Stimulated activated CD8-positive, alpha-beta memory T cell treated with anti-CD3 and anti-CD28 coated beads, Interleukin-7, amount 100 ng/mL, for 24 hours (primary cell): Measurements from ENCODE around the gene CLCA4.
"Not testable (repeated sequence)": the region's sequence is repeated elsewhere in the genome, so short reads cannot be mapped to it uniquely, and the experiment has no call there.

Experiments used
- DNase-seq: peaks from one replicate; pipeline ENCODE4 v3.0.0-alpha.2; 2020; ENCODE audit warnings: low read depth

The CLCA4 gene, protein sequence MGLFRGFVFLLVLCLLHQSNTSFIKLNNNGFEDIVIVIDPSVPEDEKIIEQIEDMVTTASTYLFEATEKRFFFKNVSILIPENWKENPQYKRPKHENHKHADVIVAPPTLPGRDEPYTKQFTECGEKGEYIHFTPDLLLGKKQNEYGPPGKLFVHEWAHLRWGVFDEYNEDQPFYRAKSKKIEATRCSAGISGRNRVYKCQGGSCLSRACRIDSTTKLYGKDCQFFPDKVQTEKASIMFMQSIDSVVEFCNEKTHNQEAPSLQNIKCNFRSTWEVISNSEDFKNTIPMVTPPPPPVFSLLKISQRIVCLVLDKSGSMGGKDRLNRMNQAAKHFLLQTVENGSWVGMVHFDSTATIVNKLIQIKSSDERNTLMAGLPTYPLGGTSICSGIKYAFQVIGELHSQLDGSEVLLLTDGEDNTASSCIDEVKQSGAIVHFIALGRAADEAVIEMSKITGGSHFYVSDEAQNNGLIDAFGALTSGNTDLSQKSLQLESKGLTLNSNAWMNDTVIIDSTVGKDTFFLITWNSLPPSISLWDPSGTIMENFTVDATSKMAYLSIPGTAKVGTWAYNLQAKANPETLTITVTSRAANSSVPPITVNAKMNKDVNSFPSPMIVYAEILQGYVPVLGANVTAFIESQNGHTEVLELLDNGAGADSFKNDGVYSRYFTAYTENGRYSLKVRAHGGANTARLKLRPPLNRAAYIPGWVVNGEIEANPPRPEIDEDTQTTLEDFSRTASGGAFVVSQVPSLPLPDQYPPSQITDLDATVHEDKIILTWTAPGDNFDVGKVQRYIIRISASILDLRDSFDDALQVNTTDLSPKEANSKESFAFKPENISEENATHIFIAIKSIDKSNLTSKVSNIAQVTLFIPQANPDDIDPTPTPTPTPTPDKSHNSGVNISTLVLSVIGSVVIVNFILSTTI

DNA sequence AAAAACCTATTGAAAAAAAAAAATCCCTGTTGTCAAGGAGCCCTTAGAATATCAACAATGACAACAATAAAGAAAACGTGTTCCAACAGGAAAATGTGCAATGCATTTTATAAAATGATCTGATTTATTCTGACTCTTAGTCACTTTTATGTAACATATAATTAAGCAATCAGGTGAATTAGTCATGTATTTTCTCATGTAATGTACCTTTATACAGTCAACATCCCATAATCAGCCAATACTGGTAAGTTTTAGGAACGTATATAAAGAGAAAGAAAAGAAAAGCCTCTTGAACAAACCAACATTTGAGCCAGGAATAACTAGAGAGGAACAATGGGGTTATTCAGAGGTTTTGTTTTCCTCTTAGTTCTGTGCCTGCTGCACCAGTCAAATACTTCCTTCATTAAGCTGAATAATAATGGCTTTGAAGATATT is at the start of gene CLCA4:
TSS of gene CLCA4 (plus strand) at position 292 of the 435 bp plus-strand sequence. CDS start at position 334, 42 bp downstream.
- DNase-seq: no peak

DNA sequence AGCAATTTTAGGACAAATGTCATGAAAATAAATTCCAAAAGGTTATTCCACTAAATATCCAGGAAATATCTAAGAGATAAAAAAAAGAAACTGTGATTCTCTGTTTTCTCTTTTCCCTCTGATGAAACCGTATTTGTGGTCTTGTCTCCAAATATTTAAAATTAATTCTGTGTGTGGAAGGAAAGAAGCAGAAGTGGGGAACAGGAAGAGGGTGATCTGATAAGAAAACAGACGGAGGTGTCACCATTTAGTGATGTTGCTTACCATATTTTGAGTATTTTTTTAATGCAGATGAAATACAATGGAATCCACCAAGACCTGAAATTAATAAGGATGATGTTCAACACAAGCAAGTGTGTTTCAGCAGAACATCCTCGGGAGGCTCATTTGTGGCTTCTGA is 48.6 kb upstream of the CLCA4 start:
- no peak for DNase-seq

DNA sequence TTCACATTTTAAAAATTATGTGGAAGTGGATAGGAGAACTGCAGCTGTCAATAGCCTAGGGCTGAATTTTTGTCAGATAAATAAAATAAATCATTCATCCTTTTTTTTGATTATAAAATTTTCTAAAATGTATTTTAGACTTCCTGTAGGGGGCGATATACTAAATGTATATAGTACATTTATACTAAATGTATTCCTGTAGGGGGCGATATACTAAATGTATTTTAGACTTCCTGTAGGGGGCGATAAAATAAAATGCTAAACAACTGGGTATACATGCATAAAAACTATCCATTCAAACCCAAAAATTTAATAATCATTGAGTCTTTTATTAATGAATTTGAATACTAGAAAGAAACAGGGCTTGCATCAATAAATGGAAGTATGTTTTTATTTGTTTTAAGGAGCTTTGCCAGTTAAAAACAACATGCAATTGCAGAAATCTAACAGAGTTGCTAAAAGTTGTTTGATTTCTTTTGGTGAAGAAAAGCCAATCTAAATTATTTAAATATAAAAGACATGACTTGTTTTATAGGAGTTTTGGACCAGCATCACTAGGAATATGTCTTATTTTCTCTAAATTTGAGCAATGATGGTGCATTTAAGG is 46.8 kb upstream of the CLCA4 start:
- DNase-seq: no peak

DNA sequence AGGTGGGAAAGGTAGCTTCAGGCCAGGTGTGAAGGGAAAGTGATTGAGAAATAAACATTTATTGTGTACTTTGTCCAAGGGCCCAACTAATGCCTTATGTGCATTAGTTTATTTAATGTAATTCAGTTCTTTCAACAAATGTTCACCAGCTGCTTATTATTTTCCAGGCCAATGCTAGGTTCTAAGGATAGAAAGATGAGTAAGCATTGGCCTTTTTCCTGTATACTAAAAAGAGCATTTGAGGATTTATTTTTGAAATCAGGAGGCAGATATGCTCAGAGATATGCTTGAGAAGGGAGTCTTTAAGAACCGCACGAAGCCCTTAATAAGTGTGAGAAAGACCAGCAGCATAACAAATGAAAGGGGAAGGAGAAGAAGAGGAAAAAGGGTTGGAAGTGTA is 46.2 kb upstream of the CLCA4 start:
- no peak for DNase-seq

DNA sequence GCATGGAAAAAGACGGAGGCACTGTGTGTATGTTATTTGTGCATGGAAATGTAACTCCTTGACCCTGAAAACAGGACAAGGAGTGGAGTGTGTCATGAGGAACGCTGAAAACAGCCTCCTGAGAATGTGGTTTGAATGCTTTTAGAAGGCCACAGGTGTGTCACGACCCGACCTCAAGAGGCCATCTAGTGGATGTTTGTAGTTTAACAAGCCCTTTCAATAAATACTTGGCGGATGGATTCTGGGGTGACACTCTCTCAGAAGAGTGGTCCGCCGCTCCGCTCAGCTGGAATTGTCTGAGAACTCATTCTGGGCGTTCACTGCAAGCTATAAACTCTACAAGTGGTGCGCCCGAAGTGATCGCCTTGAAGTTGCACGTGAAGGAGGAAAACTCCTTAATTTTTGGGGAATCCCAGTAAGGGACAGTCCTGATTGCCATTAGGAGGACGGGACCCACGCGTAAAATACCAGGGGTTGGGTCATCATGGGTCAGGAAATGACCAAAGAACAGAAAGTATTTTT is 44.7 kb upstream of the CLCA4 start:
- DNase-seq: not testable (repeated sequence)

DNA sequence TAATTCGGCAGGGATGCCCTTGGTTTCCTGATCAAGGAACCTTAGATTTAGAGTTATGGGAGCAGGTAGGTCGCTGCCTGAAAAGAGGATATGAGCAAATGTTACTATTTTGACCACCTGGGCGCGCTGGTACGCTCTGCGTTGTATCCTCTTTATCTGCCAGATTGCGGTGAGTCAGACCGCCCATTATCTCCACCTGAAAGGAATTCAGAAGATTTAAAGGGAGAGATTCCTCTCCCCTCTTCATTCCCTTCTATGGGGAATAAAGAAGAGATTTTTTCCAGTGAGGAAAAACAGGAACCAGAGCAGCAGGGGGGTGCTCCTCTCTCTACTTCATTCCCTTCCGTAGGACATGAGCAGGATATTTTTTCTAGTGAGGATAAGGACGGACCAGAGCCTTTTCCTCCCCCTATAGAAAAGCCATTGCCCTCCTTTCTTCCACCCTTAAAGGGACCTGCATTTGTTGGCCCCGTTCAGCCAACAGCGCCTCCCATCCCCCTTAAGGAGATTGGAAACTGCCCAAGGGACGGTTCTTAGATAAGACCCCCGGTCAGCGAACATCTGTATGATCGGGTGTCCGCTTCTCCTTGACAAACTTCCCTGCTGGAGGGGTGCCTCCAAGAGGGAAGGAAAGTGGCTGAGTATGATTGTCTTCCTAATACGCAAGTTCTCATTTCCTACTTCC is 44.0 kb upstream of the CLCA4 start:
- DNase-seq: no peak

DNA sequence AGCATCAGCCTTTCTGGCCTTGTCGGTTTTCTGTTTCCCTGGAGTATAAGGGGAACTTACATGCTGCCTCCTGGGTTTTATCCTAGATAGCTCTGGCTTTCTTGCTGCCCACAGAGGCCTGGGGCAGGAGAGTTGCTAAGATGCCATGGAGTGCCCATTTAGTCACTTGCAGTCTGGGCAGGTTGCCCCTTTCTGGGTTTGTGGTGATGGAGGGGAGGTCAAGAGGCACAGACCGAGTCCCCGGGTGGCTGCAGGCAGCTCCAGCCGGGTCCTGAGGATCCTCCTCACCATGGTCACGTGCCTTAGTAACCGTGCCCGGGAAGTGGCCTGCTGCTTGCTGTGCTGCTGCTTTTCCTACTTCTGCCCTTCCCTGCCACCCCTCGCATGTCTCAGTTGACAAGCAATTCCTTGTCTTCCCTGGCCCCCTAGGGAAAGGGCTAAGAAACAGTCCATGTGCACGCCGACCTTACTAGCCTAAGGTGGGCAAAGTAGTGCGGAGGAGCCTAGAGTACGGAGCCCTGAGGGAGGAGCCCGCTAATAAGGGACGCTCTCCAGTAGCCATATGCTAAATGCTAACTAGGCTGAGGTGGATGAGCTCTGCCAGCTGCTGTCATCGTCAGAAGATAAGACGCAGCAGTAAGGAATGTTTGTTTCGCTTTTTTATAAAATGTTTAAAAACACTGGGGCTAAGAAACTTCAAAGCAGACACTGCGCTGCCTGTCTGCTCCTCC is 43.3 kb upstream of the CLCA4 start:
- no peak for DNase-seq

DNA sequence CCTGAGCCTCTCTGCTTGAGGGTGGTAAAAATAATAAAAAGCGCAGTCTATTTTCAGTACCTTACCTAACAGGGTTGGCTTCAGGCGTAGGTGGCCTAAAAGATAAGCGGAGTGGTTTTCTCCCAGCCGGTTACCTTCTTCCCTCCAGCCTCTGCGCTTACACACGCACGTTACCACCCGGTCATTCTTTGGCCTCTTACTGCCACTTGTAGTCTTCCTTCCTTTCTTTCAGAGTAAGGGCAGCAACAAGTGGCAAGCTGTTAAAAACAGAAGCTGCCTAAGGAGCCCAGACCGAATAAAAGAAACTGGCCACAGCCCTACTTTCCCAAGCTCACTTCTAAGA is 42.8 kb upstream of the CLCA4 start:
- no peak for DNase-seq

DNA sequence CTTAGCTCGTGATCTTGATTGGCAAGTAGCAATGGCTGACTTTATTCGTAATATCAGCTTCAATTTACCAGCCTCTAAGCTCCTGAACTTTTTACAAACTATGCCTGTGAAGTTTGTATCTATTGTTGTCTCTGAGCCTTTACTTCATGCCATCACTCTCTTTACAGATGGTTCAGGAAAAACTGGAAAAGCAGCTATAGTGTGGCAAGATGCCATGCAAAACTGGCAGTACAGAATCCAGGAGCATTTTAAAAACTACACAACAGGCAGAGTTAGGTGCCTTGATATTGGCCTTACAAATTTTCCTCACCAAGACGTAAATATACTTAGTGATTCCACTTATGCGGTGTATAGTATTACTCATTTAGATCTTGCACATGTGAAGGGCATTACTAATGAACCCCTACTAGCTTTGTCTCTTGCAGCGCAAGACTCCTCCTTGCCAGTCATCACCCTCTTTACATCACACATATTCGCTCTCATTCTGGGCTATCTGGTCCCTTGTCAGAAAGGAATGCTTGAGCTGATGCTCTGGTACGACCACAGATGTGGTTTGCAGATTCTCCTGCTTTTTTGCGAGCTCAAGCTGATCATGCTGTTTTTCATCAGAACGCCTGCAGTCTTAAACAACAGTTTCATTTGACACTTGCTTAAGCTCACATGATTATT is 41.8 kb upstream of the CLCA4 start:
- no peak for DNase-seq

DNA sequence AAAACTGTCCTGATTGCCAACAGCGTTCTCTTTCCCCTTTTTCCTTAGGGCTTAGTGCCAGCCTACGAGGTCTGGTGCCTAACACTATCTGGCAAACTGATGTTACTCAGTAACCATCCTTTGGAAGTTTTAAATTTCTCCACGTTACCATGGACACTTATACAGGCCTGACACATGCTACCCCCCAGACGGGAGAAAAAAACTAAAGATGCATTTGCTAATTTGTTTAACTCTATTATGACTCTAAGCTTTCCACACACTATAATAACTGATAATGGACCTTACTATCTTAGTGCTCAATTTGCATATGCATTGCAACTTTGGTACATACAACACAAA is 41.3 kb upstream of the CLCA4 start:
- no peak for DNase-seq

DNA sequence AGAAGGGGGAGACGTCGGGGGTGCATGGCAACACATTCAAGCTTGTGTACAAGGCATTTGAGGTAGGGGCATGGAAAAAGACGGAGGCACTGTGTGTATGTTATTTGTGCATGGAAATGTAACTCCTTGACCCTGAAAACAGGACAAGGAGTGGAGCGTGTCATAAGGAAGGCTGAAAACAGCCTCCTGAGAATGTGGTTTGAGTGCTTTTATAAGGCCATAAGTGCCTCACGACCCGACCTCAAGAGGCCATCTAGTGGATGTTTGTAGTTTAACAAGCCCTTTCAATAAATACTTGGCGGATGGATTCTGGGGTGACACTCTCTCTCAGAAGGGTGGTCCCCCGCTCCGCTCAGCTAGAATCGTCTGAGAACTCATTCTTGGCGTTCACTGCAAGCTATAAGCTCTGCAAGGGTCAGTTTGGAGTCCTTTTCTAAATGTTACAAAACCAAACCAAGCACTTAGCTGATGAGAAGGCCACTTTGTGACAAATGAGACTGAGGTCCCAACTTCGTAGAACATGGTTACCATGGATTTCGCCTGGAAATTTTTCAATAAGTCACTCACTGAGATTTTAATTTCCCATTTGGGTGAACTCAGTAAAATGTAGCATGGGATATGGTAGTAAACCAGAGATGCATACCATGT is 38.8 kb upstream of the CLCA4 start:
- DNase-seq: no peak

DNA sequence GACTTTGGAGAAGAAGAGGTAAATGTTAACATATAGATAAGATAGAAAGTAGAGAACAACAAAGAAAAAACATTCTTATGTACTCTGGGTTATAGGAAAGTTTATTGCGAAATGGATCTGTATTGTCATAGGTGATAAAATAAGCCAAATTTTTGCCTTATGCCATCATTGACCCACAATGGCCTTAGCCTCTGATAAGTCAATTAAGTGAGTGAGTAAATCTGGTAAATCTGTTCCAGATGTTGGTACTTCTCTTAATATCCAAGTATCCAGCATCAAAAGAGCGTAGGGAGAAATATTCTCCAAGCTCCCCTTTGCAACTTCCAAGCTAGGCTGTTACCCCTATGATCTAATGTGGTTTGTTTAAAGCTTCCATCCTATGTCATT is 38.3 kb upstream of the CLCA4 start:
- no peak for DNase-seq

DNA sequence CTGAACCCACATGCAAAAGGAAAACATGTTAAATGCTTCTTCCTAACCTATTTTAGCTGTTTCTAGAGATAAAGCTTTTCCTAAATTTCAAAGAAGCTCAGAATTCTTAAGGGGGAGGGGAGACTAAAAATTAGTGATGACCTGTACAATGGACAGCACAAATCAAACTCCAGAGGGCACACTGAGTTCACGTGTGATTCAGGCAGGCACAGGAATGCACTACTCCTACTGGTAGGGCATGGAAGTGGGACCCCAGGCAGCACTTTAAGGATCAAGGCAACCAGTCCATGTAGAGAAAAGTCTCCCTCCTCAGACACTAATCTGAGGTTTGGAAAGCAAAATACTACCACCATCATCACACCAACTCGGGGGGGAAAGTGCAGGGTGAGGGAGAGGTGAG is 31.3 kb upstream of the CLCA4 start:
- DNase-seq: no peak

DNA sequence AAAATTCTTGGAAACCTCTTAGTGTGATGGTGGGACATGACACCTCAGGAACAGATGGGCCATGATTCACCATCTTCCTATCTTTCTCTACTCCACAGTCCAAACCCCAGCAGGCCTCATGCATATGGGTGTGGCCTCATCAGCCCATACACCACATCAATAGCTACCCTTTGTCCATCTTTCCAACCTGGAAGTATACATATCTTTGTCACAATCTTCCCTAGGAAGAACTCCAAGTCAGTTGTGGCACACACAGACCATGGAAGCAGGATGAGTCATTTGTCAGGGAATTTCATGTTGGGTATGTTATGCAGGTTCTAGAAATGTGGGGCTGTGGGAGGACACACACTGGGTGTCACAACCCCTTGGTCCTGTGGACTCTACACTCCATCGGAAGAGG is 30.5 kb upstream of the CLCA4 start:
- no peak for DNase-seq

DNA sequence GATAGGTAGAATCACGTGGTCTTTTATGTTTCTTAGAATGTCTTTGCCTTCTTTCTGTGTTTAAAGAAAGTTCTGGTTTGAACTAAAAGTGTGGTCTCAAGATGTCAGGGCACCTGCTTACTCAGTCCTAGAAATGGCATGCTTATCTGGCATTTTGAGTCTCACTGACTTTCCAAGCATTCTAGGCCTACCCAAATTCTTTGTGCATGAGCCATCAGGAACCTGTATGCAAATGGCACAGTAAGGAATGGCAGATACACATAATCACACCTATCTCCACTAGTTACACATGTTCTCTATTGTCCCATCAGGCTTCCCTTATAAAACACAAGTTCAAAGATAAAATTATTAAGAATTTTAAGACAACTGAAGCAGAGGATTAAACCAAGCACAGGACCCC is 29.5 kb upstream of the CLCA4 start:
- no peak for DNase-seq

DNA sequence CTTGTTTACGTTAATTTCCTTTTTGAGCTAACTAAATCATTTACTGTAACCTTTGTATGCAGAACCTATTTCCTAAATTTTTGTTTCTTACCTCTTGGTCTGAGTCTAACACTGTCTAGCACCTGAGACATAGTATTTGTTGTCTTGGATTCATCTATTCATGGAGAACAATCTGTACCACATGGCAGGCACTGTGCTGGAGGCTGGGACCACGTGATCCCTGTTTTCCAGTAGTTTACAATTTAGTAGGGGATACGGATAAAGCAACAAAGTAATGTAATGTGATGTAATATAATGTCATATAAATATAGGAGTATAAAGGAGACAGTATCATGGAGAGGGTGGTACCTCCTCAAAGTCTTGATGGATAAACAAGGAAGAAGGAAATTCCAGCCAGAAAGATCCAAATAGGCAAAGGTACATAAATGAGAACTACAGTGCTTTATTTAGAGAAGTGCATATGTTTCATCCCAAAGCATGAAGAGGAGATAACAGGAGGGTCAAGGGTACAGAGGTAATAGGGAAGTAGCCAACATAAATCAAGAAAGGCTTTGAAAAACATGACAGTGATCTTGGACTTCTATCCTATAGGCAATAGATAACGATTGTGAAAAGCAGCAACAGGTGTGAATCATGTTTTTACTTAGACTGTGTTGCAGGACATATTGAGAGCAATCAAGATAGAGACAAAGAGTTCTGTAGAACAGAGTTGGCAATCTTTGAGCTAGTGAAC is 25.9 kb upstream of the CLCA4 start:
- DNase-seq: no peak

DNA sequence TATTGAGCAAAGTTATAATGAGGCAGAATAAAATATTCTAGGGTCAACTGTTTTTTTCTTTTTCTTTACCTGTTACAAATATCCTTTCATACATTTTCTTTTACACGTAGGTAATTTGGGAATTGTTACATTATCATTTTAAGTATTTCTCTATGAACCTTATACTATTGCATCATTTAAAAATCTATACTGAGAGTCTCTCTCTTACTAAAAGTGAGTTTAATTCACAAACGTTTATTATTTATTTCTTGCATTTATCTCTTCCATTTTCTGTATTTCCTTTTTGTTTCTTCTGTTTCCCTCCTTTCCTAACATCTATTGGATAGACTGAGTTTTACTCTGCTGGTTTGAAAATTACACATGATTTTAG is 25.4 kb upstream of the CLCA4 start:
- no peak for DNase-seq

DNA sequence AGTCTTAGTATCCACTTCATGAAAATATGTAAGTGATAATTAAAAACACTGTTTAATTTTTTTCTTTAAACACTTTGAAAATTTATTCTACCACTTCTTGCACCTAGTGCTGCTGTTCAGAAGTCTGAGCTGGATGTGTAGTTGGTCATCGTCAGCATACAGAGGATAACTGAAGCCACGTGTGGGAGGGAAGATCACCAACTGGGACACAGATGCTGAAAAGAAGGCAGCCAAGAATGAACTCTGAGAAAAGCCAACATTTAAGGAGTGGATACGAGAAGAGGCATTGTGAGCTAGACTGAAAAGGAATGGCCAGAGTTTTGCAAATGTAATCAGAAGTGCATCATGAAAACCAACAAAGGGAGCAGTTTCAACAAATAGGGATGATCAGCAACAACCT is 24.6 kb upstream of the CLCA4 start:
- no peak for DNase-seq

DNA sequence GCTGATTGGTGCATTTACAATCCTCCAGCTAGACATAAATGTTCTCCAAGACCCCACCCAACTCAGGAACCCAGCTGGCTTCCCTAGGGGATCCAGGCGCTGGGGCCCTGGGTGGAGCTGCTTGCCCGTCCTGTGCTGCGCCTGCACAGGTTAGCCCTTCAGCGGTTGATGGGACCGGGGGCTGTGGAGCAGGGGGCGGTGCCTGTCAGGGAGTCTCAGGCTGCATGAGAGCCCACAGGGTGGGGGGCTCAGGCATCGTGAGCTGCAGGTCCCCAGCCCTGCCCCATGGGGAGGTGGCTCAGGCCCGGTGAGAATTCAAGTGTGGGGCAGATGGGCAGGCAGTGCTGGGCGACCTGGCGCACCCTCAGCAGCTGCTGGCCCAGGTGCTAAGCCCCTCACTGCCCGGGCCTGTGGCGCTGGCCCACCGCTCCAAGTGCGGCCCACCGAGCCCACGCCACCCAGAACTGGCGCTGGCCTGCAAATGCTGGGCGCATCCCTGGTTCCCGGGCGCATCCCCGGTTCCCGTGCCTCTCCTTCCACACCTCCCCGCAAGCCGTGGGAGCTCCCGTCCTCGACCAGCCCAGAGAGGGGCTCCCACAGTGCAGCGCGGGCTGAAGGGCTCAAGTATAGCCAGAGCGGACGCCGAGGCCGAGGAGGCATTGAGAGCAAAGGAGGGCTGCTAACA is 23.1 kb upstream of the CLCA4 start:
- no peak for DNase-seq
